ENCODE results near the gene CCNQ.

CCNQ gene

DNA sequence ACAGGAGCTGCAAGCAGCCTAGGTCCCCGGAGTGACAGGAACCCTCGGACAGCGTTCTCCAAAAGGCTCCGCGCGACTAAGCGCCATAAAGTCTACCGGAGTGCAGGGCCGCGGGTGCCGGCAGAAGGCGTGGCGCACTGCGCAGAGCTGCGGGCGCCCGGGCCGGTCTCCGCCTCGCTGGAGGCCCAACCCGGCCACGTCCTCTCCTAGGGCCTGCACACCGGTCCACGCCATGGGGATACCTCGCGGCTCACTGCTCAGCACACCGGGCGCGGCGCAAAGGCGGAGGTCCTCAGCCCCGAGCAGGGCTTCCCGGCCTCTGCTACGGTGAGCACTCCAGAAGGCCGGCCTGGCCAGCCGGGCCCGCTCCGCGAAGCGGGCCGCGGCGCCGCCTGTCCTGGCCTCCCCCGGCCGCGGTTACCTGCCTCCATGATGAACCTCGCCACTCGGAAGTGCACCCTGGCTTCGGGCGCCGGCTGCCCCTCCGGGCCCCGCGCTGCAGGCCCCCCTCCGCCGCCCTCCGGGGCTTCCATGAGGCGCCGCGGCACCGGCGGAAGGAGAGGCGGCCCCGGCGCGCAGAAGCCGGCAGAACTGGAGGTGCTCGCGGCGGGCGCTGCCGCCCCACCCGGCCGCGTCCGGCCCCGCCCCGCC is at the start of gene CCNQ:
CCNQ (minus strand) TSS at position 599 of the 651 bp plus-strand sequence; CDS start at position 533, 66 bp downstream.
- DNase-seq = peak in 1 of 51 donors; percentile 9

DNA sequence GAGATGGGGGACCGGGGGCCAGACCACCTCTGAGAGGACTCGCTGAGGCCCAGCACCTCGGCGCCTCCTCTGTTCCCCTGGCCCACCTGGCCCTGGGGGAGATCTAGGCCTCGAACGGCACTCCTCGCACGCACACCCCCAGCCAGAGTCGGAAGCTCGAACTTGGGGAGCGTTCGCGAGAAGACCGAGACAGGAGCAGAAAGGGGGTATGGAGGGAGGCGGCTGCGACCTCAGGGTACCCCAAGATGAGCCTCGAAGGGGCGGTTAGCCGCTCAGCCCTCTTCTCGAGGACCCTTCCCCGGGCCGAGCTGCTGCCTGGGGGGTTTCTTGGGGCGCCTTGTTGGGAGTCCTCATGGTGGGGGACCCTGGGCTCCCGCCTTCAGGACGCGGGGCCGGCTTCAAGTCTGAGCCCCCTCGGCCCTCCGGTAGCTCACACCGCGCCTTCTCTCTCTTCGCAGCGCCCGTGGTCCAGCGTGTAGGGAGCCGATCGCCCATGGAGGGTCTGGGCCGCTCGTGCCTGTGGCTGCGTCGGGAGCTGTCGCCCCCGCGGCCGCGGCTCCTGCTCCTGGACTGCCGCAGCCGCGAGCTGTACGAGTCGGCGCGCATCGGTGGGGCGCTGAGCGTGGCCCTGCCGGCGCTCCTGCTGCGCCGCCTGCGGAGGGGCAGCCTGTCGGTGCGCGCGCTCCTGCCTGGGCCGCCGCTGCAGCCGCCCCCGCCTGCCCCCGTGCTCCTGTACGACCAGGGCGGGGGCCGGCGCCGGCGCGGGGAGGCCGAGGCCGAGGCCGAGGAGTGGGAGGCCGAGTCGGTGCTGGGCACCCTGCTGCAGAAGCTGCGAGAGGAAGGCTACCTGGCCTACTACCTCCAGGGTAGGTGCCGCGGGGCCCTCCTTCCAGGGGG is 48.8 kb upstream of the CCNQ start:
- DNase-seq = no peak

DNA sequence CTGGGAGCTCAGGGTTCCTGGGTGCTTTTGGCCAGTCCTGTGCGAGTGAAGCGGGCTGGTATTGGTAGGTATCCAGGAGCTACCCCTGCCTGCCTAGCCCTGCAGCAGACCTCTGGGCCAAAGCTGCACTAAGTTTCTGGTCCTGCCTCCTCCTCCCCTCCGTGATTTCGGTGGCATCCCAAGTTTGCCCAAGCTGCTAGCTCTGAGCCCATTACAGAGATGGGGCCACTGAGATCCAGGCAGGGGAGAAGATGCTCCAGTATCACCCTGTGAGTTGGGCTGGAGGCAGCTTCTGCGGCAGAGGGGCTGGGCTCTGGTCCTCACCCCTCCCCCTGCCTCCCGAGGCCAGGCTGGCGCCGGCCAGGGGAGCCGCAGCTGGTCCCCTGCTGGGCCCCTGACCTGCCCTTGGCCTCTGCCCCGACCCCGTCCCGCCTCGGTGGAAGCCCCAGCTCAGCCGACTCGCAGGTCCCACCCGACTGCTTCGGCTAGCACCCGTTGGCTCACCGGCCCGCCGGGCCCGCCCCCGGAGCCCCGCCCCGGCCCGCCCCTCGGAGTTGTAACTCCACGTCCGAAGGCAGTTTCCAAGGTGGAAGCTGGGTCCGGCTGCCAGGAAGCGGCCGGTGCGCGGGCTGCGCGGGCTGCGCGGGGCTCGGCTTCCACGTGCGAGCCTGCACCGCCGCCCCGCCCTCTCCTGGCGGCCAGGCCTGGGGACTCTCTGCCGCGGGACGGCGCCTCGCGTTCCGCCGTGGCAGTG is 47.9 kb upstream of the CCNQ start, which contains the start of gene DUSP9:
DUSP9 (plus strand) TSS at position 584 of the 754 bp plus-strand sequence. CDS start 751 bp downstream, outside the sequence.
- DNase-seq = no peak

DNA sequence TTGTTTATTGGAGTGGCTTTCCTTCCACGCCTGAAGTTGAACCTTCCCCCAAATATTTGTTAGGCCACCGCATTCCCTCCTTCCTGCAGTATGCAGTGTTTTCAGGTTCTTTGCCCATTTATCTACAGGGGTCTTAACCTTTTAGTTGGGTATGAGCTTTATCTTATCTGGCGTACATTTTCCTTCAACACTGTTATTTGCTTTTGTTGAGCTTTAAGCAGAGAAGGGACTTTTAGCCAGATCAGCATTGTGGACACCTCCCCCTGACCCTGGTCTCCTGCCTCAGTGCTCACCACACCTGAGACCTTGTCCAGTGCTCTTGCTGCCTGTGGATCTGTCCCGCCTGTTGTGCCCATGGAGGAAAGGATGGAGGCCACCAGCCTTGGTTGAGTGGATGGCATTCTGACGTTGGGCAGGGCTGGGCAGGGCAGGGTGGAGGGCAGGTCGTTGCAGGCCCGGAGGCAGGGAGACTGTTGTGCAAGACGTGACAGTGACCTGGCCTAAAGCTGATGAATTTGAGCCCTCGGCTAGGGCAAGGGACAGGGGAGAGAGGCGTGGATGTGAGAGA is 47.1 kb upstream of the CCNQ start:
- no peak for DNase-seq

DNA sequence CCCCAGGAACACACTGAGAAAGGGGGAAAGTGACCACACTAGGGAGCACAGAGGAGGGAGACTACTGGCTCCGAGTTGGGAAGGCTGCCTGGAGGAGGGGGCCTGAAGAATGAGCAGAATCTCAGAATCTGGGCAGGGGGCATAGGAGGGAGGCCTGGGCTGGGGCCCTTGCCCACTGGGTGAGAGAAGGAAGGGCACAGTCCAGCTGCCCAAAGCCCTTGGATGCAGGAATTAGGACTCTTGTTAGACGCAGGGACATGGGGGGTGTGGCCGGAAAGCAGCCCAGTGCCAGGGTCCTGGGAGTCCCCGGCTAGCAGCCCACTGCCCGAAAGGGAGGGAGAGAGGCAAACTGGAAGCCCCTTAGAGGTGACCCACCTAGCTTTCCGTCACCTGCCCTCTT is 46.2 kb upstream of the CCNQ start:
- DNase-seq = no peak

DNA sequence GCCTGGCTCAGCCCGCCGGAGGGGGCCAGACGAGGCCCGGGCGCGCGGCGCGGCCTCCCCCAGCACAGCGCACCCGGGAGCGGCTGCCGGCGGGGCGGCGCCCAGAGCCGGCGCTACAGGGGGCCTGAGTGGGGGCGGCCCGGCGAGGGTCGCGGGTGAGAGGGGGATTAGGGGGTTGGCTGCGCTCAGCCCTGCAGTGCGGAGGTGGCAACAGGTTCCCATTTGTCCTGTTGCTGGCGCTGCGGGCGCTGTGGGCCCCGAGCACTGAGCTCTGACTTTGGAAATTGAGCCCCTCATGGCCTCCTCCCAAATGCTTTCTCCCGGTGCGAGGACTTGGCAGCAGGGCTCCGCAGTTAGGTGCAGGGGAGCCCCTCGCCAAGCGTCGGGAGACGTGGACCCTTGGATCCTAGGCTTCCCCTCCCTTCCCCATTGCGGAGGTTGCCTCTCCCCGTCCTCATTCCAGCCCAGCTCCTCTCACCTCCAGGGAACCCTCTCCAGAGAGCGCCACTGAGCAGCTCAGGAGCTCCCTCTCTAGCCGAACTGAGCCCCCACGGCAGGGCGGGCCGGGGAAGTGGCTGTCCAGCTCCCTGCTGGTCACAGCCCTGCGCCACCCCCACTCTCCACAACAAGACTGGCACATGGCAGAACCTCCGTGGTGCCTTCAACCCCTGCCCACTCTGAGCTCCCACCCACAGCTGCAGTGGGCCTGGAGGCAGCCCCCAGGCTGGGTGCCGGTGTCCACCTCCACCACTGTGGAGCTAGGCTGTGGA is 45.6 kb upstream of the CCNQ start:
- DNase-seq = no peak

DNA sequence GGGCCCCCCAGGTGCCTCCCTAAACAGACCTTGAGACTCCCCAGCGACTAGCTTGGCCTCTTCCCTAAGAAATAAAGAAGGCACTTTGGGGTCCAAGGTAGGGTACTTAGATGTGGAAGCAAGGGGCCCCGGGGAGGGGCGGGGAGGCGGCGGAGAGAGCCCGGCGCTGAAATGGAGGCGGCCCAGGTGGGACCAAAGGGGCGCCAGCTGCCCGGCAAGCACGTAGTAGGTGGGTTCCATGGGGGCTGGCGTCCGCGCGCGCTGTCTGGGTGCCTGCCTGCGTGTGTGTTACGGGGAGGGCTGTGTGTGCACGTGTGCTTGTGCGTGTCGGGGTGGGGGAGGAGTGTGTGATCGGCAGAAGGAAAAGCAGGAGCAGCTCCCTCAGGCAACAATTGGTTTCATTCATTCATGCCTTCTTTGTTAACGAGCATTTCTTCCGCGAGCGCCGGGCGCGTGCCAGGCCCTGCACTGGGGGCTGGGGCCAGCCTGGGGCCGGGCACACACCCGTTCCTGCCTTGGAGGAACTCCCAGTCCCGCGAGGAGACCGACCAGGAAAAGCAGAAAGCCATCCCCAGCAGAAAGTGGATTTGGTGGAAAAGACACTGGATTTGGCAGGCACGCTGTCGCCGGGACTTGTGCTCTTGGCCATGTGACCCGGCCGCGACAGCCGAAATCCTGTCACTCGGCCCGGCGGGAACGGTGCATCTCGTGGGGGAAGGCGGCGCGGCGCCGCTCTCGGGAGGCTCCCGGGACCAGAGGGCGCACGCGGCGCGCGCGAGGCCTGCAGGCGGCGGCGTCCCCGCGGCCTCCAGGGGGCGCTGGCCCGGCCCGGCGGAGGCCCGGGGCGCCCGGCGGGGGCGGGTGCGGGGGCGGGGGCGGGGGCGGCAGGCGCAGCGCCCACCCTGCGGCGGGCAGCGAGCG is 44.8 kb upstream of the CCNQ start:
- DNase-seq = peak in 9 of 51 donors; percentile 13 to 56 (median 35)

DNA sequence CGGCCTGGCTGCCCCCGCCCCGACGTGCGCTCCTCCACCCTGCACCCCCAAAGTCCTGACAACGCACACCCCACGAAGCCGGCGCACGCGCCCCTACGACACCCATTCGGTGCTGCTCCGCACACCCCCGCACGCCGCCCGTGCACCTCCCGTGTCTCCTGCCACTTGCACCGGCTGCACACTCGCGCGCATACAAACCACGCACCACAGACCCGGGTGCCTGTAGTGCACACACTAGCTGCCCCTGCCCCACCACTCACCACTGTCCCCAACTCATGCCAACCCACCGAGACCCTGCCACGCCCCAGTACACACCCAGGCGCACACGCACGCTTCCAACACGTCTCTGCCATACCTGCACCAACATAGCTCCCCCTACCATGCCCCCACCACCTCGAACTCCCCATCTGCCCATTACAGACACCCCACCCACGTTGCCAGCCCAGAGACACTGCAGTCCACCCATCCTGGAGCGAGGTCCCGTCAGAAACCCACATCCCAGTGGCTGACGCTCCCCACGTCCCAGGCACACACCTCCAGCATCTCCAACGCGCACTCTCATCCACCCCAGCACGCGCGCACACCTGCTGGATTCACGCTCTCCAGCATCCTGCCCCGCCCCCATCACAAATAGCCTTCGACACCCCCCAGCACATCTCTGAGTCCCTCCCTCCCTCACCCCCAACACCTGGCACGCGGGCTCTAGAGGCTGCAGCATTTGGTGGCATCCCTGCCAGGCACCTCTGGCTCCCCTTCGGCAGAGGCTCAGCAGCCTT is 43.9 kb upstream of the CCNQ start:
- DNase-seq = peak in 1 of 51 donors; percentile 7

DNA sequence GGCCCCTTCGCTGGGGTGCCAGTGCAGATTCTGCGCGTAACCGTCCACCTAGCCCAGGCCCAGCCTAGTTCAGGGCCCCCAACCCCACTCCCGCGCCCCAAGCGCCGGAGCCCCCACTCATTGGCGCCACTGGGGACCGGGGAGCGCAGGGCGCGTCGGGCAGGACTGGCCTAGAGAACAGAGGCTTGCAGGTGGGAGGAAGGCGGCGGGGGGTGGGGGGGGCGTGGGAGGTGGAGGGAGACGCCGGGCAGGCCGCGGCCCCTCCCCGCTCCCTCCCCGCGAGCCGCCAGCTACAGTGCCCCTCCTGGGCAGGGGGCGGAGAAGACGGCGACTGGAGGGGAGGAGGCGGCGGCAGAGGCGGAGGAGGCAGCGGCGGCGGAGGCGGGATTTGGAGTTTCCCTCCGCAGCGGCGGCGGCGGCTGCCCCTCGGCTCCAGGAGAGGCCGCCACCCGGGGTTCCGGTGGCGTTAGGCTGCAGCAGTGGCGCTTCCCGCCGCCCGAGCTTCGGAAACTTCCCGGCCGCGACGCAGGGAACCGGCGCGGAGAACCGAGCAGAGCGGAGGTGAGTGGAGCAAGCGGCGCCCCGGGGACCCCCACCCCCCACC is 43.2 kb upstream of the CCNQ start:
- no peak for DNase-seq

DNA sequence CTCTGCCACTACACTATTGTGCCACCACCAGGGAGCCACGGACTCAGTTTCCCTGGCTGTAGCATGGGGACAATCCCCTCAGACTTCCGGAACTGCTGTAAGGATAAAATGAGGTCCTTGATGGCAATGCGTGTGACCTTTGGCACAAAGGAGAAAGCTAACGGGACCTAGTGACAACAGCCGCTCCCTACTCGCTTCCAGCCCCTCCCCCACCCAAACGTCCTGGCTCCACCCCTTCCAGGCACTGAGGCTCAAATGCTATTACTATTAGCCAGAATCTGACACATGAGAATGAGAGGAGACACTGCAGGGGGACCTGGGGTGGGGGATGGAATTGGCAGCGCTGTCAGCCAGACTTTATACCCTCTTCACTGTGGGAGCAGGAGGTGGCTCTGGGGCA is 42.7 kb upstream of the CCNQ start:
- no peak for DNase-seq

DNA sequence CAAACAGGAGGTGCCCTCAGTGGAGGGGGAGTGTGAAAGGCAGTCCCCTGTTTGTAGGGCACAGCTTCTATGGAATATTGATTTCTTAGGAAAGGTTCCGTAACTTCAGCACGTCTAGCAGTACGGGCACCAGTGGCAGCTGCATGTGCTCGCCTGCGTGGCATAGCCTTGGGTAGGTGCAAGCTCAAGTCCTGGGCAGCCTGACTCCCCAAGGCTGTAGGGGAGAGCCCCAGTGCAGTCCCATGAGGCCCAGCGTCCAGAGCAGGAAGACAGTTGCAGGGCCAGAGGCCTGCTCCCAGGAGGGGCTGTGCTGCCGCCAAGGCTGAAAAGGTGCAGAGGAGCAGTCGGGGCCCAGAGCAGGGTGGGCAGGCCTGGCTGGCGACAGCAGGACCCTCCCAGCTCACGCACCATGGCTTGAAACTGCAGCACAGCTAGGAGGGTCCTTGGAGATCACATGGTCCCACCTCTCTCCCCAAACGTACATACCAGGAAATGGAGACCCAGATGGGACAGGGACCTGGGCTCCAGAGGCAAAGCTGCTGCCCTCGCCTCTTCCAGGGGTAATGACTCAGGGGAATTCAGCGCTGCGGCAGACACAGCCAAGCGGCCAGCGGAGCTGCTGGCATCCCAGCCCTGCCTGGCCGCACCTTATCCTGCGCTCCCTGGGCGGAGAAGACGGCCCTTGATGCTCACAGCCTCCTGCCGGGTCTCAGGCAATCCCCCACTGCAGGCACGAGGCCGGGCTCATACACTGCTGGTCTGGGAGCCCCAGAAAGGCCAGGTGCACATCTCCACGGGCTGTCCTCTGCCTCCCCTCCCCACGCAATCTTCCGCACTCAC is 42.0 kb upstream of the CCNQ start:
- DNase-seq = no peak

DNA sequence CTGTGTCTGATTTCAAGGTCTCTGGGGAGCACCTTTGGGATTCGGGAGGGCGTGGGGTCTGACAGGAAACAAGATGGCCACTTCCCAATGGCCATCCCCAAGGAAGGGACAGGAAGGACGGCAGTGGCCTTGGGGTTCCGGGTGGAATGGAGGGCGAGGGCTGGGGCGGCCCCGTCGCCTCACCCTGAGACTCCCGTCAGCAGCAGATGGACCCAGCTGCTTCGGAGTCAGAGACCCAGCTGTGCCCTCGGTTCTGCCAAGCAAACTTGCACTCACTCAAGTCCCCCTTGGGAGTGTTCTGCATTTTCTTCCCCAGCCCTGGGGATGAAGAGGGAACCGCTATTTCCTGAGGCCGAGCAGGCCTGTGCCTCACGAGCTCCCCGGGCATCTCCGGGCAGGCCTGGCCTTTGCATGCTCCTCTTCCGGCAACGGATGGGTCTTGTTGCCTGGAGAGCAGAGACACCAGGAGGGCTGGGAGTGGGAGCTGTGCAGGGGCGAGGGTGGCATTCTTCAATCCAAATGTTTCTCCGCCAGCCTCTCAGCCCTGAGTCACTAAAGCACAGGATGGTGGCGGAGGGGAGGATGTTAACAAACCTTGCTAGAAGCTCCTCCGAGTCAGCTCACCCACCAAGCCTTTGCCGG is 41.2 kb upstream of the CCNQ start:
- DNase-seq = no peak

DNA sequence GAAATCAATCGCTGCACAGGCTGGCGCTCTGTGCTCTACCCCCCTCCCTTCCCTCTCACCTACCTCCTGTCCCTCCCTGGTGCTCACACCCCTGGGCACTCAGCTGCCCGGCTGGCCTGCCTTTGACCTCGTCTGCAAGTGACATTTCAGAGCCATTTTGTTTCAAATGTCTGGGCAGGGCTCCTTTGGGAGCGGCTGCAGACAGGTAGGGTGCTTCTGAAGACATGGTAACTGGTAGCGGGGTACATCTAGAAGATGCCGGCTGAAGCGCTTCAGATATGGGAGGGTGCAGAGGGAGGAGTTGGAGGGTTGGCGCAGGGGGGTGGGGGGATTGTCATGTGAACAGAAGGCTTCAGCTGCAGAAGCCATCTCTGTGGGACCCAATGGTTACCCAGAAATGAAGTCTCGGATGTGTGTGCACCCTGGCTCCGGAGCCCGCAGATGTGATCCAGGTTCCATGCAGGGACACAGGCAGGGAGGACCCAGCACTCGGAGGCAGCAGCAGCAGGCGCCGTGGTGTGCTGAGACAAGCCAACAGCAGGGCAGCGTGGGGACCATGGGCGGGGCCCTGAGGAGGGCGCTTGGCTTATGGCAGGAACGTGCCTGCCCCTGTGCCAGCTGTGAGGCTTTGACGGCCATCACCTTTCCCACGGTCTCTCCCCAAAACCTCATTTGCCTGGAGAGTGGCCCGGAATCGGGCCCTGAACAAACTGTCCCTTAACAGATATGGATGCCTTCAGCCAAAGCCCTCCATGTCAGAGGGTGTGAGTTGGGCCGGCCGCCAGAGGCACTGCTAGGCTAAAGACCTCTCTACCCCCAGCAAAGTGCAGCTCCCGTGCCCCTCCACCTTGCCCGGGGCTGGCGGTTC is 40.5 kb upstream of the CCNQ start:
- DNase-seq = no peak

DNA sequence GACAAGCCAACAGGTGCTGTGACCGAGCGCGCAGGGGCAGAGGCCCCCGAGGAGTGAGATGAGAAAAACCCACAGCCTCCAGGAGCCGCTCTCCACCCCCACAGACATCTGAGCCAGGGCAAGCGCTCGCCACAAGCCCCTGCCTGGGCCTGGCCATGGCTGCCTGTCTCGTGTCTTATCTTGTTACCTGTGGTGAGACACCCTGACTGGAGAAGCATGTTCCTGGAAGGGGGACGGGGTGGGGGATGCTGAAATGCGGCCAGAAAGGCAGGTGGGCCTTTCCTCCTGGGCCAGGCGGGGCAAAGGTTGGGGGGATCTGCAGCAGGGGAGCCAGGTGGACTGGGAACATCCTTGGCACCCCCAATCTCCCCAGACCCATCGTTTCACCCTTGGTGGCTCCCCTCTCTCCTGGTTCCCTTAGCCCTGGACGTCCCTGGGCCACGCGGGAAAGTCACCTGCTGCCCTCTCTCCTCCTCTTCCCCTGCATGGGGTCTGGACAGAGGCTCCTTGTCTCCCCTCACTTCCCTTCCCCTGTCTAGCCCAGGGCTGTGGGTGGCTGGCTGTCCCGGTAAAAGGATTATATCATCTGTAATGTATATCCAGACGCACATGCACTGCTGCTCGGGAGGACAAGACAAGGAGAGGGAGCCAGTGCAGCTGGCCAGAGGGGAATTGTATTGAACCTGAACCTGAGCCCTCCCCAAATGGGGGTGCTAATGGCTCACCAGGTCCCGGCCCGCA is 39.7 kb upstream of the CCNQ start:
- DNase-seq = no peak

DNA sequence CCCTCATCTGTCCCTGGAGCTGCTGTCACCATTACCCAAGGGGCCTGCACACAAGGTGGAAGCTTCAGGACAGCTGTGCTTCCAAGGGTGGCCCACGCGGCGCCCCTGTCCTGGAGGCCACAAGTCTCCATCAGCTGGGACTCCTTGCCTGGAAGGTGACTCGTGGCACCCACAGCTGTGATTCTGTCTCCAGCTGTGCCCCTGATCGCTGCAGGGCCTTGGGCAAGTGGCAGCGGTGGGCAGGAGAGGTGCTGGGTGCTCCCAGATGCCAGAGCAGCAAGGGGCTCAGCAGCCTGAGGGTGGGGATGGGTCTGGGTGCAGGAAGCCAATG is 39.1 kb upstream of the CCNQ start:
- no peak for DNase-seq

All from hypothalamus (tissue), 51 donors.